GM10266 (cell line): ENCODE measurements around the gene FRAS1.
"Not testable (repeated sequence)": the region's sequence is repeated elsewhere in the genome, so short reads cannot be mapped to it uniquely, and the experiment has no call there.

Source experiments
- DNase-seq: peaks from one replicate; pipeline ENCODE4 v3.0.0; 2012; ENCODE audit errors: extremely low spot score
- CTCF ChIP-seq: IDR thresholded peaks from 2 replicates; pipeline ENCODE4 v1.5.1; 2012; ENCODE audit warnings: mild to moderate bottlenecking, low read depth; ENCODE audit not compliant: control insufficient read depth, insufficient read depth; ENCODE audit errors: missing control alignments

Gene FRAS1

DNA sequence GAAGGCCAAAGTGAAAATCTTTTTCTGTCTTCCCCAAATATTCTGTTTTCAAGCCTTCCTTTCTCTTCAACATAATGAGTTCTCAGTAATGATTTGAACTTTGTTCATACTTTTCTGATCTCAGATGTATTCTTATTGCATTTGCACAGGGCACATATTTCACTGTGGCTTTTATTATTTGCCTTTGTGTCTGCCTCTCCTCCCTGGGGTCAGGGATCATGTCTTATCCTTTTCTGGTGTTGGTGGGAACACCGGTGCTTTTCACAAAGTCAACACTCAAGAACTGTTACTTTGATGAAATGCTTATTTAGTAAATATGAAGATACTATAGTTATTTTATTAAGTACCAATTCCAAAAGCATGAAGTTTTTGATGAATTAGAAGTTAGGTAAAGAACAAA is 143.8 kb downstream of the FRAS1 start:
- DNase-seq: no peak
- TF ChIP-seq CTCF: no peak

GRCh38 chr4:78204176-78204575 is 147.1 kb downstream of the FRAS1 start:
- DNase-seq: no peak
- TF ChIP-seq CTCF: no peak

DNA sequence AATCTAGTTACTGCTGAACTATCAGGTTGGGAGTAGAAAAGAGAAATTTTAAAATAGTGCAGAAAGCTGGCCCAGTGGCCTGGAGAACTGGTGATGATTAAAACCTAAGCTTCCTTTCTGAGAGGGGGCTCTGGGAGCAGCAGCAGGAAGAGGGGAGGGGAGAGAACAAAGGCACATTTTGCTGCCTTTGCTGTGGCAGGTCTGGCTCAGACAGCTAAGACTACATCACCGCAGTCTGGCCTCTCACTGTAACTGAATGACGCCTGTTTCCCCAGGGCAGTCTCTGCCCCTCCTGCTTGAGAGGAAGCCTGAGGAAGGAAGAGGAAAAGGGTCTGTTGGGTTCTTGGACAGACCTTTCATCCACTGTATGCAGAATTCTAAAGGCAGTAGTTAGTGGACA is 148.5 kb downstream of the FRAS1 start:
- TF ChIP-seq CTCF: no peak
- DNase-seq: no peak

DNA sequence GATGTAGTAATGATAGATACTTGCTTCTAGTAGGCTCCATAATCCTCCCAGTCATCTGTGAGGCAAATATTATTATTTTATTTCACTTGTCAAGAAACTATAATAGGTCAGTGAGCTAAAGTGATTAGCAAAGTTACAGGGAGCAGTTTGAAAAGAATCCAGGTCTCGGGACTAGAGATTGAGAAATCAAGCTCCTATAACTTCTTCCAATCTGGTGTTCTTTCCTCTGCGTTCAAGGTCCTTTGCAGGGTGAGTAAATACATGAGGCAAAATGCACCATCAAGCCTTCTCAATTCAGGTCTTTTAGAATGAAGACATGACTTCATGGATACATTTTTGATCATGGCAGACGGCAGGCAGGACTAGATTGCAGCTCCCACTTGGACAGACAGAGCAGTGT is 150.4 kb downstream of the FRAS1 start:
- DNase-seq: no peak
- no peak for TF ChIP-seq CTCF

DNA sequence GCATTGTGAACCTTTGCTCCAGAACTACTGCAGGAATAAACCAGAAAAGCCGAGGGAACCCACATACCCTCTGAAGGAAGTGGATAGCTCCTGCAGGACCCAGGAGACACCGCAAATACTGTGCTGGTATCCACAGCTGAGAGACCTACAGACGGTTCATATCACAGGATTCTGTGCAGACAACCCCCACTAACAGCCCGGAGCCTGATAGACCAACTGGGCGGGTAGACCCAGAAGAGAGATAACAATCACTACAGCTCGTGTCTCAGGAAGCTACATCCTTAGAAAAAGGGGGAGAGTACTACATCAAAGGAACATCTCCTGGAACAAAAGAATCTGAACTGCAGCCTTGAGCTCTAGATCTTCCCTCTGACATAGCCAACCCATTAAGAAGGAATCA is 150.8 kb downstream of the FRAS1 start:
- DNase-seq: no peak
- TF ChIP-seq CTCF: no peak

- not testable (repeated sequence) for DNase-seq
These were observed 151.8 kb downstream of the FRAS1 start for GRCh38 chr4:78208896-78209295.

DNA sequence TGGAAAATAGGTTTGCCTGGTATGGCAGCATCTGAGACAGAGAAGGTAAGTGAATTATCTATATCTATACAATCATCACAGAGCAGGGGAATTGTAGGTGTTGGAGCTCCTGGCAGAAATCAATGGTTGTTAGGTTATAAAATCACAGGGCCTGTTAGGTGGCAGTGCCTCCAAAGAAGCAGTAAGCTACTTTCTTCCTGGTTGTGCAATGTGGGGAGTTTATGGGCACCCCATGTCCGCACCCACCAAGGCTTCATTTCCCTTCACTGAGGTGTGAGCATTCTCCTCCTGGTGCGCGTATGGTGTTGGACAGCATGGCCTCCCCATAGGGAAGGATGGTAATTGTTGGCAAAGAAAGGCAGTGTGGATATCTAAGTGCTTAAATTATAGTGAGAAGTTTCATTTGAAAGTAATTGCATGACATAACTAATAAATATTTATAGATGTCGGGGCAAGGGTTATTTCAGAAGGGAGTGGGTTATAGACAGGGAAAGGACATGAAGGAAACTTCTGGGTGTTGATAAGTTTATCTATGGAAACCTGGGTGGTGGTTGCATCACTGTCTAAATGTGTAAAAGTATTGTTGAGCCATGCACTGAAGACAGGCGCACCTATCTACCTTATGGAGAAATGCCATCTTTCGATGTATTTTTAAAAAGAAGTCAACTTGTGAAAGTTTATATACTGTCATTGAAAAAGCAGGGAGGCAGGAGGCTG is 153.7 kb downstream of the FRAS1 start:
- no peak for TF ChIP-seq CTCF

GRCh38 chr4:78213218-78213617 is 156.1 kb downstream of the FRAS1 start:
- no peak for DNase-seq
- TF ChIP-seq CTCF: no peak

More for the DNA sequence above, 153.7 kb downstream of the FRAS1 start:
- DNase-seq: no peak
